Measurements from ENCODE around the gene CREBL2.
A peak's percentile ranks its signal among the peaks of the same experiment; 100 is the strongest.
"Not testable (repeated sequence)": the region's sequence is repeated elsewhere in the genome, so short reads cannot be mapped to it uniquely, and the experiment has no call there.

Gene CREBL2

GRCh38 chr12:12642916-12643315 lies 31.2 kb downstream of the CREBL2 start:
- no peak for DNase-seq

GRCh38 chr12:12645485-12645884 lies 33.8 kb downstream of the CREBL2 start:
- DNase-seq = peak; percentile 40

- DNase-seq = not testable (repeated sequence)
These were observed 34.3 kb downstream of the CREBL2 start for GRCh38 chr12:12645968-12646367.

- no peak for DNase-seq
These were observed 34.9 kb downstream of the CREBL2 start for GRCh38 chr12:12646483-12647072.

GRCh38 chr12:12648284-12648683 lies 36.6 kb downstream of the CREBL2 start:
- DNase-seq = no peak

- no peak for DNase-seq
These were observed 37.4 kb downstream of the CREBL2 start for GRCh38 chr12:12648951-12649650.

GRCh38 chr12:12651752-12652151 lies 40.1 kb downstream of the CREBL2 start:
- DNase-seq = no peak

- not testable (repeated sequence) for DNase-seq
These were observed 41.0 kb downstream of the CREBL2 start for GRCh38 chr12:12652704-12653103.

GRCh38 chr12:12653922-12654321 lies 42.2 kb downstream of the CREBL2 start:
- no peak for DNase-seq

GRCh38 chr12:12654691-12655460 lies 43.2 kb downstream of the CREBL2 start:
- no peak for DNase-seq

- DNase-seq = no peak
These were observed 48.5 kb downstream of the CREBL2 start for GRCh38 chr12:12660201-12660600.

GRCh38 chr12:12661086-12661856 lies 49.6 kb downstream of the CREBL2 start:
- DNase-seq = no peak

- no peak for DNase-seq
These were observed 52.1 kb downstream of the CREBL2 start for GRCh38 chr12:12663644-12664294.

GRCh38 chr12:12665194-12665593 lies 53.5 kb downstream of the CREBL2 start:
- no peak for DNase-seq

GRCh38 chr12:12668005-12668404 lies 56.3 kb downstream of the CREBL2 start:
- DNase-seq = no peak

- no peak for DNase-seq
These were observed 57.3 kb downstream of the CREBL2 start for GRCh38 chr12:12669020-12669419.

- no peak for DNase-seq
These were observed 60.4 kb downstream of the CREBL2 start for GRCh38 chr12:12671850-12672660.

GRCh38 chr12:12673296-12673695 lies 61.6 kb downstream of the CREBL2 start:
- DNase-seq = no peak

- no peak for DNase-seq
These were observed 64.9 kb downstream of the CREBL2 start for GRCh38 chr12:12676605-12677004.

GRCh38 chr12:12681061-12681765 lies 69.5 kb downstream of the CREBL2 start:
- DNase-seq = no peak

- no peak for DNase-seq
These were observed 70.6 kb downstream of the CREBL2 start for GRCh38 chr12:12682284-12682683.
